SK-N-MC (cell line): Measurements from ENCODE around the gene LGR4.

Experiments
- DNase-seq: peaks from one replicate; pipeline ENCODE4 v3.0.0-alpha.2; 2011; ENCODE audit warnings: low read depth, low spot score
- H3K27ac ChIP-seq: fragments of 200-600 bp; sonication (generic); 2 replicates; pipeline ENCODE4 v1.5.1; 2016; ENCODE audit warnings: mixed run types
- H3K36me3 ChIP-seq: fragments of 200-600 bp; sonication (generic); 2 replicates; pipeline ENCODE4 v1.6.1; 2017; ENCODE audit warnings: antibody characterized with exemption, low read length, mixed read lengths; ENCODE audit not compliant: insufficient read depth
- H3K4me3 ChIP-seq: fragments of 200-600 bp; sonication (generic); 2 replicates; pipeline ENCODE4 v1.5.1; 2016
- H3K9ac ChIP-seq: fragments of 200-600 bp; sonication (generic); 2 replicates; pipeline ENCODE4 v1.8.0; 2017; ENCODE audit warnings: mixed run types, mixed read lengths; ENCODE audit not compliant: insufficient read length
- H3K9me3 ChIP-seq: fragments of 200-600 bp; sonication (generic); 2 replicates; pipeline ENCODE4 v1.6.1; 2017; ENCODE audit warnings: low read depth, mild to moderate bottlenecking, antibody characterized with exemption, low read length, moderate library complexity, mixed read lengths
- EZH2 ChIP-seq: fragments of 200-600 bp; sonication (generic); IDR thresholded peaks from one replicate; pipeline ENCODE4 v1.6.1; 2017; ENCODE audit warnings: antibody characterized with exemption
- FOXP2 ChIP-seq: optimal IDR thresholded peaks from 2 replicates; pipeline ENCODE3; 2011; ENCODE audit warnings: mild to moderate bottlenecking, moderate library complexity; ENCODE audit not compliant: insufficient read depth; ENCODE audit errors: extremely low read length, control extremely low read depth
- POLR2AphosphoS5 ChIP-seq: IDR thresholded peaks from 2 replicates; pipeline ENCODE4 v1.6.1; 2012; ENCODE audit warnings: mild to moderate bottlenecking, low read depth, low read length, borderline replicate concordance

The LGR4 gene

GRCh38 chr11:27367881-27368280, 104.7 kb downstream of the LGR4 start:
- Histone ChIP-seq H3K9ac (no peak overlapping the region), H3K36me3 (peaks cover 4% of the 10 kb centered on the region; the same call in 1 of the 2 replicates), H3K27ac (no peak overlapping the region), H3K4me3 (no peak overlapping the region), H3K9me3 (no peaks in the 10 kb centered on the region)
- no peak for DNase-seq
- TF ChIP-seq FOXP2 (no peak), POLR2AphosphoS5 (no peak), EZH2 (no peak)

- H3K9me3 ChIP-seq, result no peaks in the 10 kb centered on the region
- no peak for DNase-seq
- H3K27ac ChIP-seq, result peak overlapping the region; percentile 42; the same call in 1 of the 2 replicates
- peak overlapping the region; percentile 86 for H3K9ac ChIP-seq
- H3K36me3 ChIP-seq, result peaks cover 9% of the 10 kb centered on the region
- H3K4me3 ChIP-seq, result peak overlapping the region; percentile 91
- no peak for TF ChIP-seq FOXP2
- no peak for TF ChIP-seq EZH2
- TF ChIP-seq POLR2AphosphoS5, result no peak
Observed at GRCh38 chr11:27363576-27364117, 108.9 kb downstream of the LGR4 start.

- DNase-seq, result no peak
- TF ChIP-seq POLR2AphosphoS5 (peak; percentile 73), EZH2 (no peak), FOXP2 (no peak)
- Histone ChIP-seq H3K9me3 (no peaks in the 10 kb centered on the region), H3K36me3 (peaks cover 6% of the 10 kb centered on the region), H3K9ac (peak within 1 kb of the TSS; percentile 86), H3K27ac (peak within 1 kb of the TSS; percentile 42; the same call in 1 of the 2 replicates), H3K4me3 (peak within 1 kb of the TSS; percentile 91)
Observed at GRCh38 chr11:27362749-27363575, 109.6 kb downstream of the LGR4 start, which contains the start of gene CCDC34. Gene CCDC34 (minus strand): TSS chr11:27363215. CDS start chr11:27363194, 21 bp downstream.

GRCh38 chr11:27361649-27362431, 110.8 kb downstream of the LGR4 start:
- no peaks in the 10 kb centered on the region for H3K9me3 ChIP-seq
- no peak for DNase-seq
- no peak overlapping the region for H3K27ac ChIP-seq
- TF ChIP-seq FOXP2, result no peak
- TF ChIP-seq EZH2, result no peak
- no peak for TF ChIP-seq POLR2AphosphoS5
- H3K9ac ChIP-seq, result peak overlapping the region; percentile 86
- peaks cover 6% of the 10 kb centered on the region; the same call in 1 of the 2 replicates for H3K36me3 ChIP-seq
- H3K4me3 ChIP-seq, result peak overlapping the region; percentile 91

DNA sequence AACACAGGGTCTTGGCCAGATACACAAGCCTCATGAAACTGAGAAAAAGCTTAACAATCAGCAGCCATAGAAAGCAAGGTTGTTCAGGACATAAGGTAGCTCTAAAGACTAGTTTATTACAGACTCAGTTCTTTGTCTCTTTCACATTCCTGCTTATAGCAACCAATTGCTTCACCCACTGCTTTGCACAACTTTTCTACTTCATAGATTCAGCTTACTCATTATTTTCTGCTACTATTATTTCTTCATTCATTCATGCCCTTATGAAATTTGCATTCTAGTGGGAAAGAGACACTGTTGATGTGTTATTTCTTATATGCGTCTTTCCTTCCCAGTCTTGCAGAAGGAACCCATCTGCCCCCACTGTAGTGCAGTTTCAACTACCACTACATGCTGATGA, 114.3 kb downstream of the LGR4 start:
- Histone ChIP-seq H3K4me3 (no peak overlapping the region), H3K36me3 (peaks cover 6% of the 10 kb centered on the region; the same call in 1 of the 2 replicates), H3K27ac (no peak overlapping the region; the same call in 1 of the 2 replicates), H3K9ac (no peak overlapping the region), H3K9me3 (no peaks in the 10 kb centered on the region)
- DNase-seq, result no peak
- TF ChIP-seq EZH2, result no peak
- no peak for TF ChIP-seq FOXP2
- TF ChIP-seq POLR2AphosphoS5, result no peak

GRCh38 chr11:27357250-27357649, 115.3 kb downstream of the LGR4 start:
- H3K36me3 ChIP-seq, result peaks cover 6% of the 10 kb centered on the region; the same call in 1 of the 2 replicates
- no peak overlapping the region for H3K9ac ChIP-seq
- no peaks in the 10 kb centered on the region for H3K9me3 ChIP-seq
- TF ChIP-seq POLR2AphosphoS5 (no peak), FOXP2 (no peak), EZH2 (no peak)
- H3K27ac ChIP-seq, result no peak overlapping the region
- DNase-seq, result no peak
- H3K4me3 ChIP-seq, result no peak overlapping the region

DNA sequence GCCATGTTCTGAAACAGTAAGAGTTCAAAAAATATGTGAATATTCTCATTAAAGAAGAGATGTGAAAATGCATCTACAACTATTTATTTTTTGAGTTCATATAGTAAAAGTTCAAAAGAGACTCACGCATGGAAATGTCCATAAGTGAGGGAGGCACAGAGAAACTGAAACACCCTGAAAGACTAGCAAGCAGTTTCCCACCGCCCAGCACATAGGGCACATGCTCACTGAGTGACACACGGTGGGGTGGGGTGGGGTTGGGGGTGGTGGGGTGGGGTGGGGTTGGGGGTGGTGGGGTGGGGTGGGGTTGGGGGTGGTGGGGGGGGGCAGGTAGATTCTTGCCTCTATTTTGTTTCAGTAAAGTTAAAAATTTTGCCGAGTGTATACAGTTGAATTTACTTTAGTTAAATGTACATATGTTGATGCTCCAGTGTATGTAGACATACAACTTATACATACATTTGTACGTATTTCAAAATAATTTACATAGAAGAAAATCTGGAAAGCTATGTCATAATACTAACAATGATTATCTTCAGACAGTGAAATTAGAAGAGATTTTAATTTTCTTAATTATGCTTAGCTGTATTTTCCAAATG, 115.9 kb downstream of the LGR4 start:
- H3K27ac ChIP-seq, result no peak overlapping the region
- H3K9me3 ChIP-seq, result no peaks in the 10 kb centered on the region
- H3K4me3 ChIP-seq, result no peak overlapping the region
- no peak overlapping the region for H3K9ac ChIP-seq
- H3K36me3 ChIP-seq, result peaks cover 6% of the 10 kb centered on the region; the same call in 1 of the 2 replicates
- DNase-seq, result no peak
- TF ChIP-seq POLR2AphosphoS5 (no peak), FOXP2 (no peak), EZH2 (no peak)

DNA sequence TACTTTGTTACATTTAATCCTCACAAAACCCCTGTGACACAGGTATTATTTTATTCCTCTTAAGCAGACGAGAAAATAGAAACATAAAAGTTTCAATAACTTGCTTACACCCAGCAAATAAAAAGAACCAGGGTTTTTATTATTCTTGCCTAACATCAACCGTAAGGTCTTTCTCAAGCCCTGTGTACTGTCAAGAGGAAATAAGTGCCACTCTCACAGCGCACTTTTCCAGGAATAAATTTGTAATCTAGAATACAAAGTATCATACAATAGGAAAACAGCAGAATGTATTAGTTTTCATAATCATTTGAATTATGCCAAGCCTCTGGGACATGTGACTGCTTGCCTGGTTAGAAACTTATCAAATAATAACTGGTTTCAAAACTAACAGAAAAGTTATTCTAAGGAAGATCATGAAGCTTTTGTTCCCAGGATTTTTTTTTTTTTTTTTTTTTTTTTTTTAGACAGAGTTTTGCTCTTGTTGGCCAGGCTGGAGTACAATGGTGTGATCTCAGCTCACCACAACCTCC, 117.0 kb downstream of the LGR4 start:
- Histone ChIP-seq H3K27ac (peak overlapping the region; percentile 26; the same call in 1 of the 2 replicates), H3K36me3 (peaks cover 6% of the 10 kb centered on the region; the same call in 1 of the 2 replicates), H3K9me3 (no peaks in the 10 kb centered on the region), H3K9ac (no peak overlapping the region), H3K4me3 (no peak overlapping the region)
- no peak for DNase-seq
- no peak for TF ChIP-seq FOXP2
- no peak for TF ChIP-seq EZH2
